T-helper 9 cell (primary cell): ENCODE measurements around the gene USP32.
"Not testable (repeated sequence)": the region's sequence is repeated elsewhere in the genome, so short reads cannot be mapped to it uniquely, and the experiment has no call there.

ENCODE experiments used
- DNase-seq: peaks from one replicate; pipeline ENCODE4 v3.0.0-alpha.2; 2020

Gene USP32

DNA sequence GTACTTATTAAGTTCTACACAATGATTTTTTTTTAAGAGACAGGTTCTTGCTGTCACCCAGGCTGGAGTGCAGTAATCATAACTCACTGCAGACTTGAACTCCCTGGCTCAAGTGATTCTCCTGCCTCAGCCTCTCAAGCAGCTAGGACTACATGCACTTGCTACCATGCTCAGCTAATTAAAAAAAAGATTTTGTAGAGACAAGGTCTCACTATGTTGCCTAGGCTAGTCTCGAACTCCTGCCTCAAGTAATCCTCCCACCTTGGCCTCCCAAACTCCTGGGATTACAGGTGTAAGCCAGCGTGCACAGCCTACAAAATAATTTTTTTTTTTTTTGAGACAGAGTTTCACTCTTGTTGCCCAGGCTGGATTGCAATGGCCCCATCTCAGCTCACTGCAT, 22.2 kb downstream of the USP32 start:
- no peak for DNase-seq

DNA sequence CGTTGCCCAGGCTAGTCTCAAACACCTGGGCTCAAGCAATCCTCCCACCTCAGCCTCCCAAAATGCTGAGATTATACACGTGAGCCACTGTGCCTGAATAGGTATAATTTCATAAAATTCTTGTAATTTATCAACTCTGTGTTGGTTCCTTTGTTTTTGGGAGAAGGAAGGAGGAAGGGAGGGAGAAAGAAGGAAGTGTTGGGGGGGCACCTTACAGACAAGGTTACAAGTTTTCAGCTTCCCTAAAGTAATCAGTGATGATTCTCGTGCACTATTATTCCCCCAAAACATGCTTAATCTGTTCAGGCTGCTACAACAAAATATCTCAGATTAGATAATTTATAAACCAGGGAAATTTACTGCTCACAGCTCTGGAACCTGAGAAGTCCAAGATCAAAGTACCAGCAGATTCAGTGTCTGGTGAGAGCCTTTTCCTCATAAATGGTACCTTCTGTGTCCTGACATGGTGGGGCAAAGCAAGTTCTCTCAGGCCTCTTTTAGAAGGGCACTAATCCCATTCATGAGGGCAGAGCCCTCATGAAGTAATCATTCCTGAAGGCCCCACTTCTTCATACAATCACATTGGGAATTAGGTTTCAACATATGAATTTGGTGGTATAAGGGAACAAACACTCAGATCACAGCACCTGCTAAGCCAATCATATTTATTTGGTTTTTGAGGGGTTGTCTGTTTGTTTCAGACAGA, 28.1 kb downstream of the USP32 start:
- DNase-seq = no peak

DNA sequence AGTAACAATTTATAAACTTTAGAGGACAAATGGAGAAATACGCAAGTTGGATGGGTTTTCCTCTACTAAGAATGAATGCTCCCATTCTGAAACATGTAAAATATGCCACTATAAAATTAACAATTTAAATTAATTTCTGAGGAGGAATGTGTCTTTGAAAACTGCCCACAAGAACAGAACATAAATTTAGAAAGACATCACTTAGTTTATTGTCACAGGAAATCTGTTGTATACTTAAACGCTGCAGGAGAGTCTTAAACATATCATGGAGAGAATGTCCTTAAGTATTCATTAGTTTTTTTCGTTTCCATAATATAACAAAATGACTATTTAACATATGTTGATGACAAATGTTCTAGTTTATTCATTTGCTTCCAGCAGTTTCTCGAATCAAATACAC, 29.6 kb downstream of the USP32 start:
- DNase-seq = no peak

DNA sequence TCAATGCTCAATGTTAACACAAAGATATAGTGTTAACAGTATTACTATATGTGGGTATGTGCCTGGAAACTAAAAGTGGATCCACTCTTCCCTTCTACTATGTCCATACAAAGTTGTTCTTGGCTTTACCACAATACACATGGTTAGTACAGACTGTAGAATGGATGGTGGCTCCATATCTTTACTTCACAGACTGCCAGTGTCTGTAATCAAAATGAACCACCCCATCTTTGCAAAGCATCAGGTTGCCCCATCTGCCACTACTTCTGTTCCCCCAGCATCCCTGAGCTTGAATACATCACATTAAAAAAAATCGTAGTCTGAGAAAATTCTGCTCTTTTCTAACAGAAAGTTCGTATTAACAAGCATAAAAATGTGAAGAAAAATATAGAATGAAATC, 30.0 kb downstream of the USP32 start:
- DNase-seq = no peak

DNA sequence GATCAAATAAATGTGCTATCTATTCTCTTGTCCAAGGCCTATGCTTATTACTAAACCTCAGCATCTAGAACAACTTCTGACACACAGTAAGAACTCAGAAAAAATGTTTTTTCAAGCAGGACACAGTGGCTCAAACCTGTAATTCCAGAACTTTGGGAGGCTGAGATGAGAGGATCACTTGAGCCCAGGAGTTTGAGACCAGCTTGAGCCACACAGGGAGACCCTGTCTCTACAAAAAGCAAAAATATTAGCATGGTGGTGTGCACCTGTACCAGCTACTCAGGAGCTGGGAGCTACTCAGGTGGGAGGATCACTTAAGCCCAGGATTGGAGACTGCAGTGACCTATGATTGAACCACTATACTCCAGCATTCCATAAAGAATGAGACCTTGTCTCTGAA, 32.5 kb downstream of the USP32 start:
- DNase-seq = no peak

DNA sequence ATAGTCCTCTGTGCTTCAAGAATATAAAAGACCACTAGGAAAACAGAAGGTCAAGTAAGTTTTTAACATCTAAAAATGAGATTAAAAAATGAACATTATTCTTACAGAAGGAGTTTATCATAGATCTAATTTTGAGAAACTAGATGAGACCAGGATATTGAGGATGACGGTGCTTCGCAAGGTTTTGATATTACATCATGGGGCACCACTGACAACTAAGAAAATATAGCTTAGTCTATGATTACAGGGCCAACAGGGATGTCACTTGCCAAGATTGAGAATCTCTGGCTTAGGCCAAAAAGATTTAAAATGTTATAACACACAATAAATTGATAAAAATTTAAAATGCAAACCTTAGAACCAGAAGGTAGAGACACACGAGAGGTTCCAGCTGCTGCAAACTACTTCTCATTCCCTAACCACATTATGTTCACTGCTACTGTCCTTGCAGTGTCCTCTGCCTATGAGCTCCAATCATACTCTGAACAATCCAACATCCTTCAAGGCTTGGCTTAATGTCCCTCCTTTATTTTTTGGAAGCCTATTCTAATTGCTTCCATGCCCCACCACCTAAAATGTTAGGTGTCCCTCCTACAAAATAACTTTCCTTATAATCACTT, 33.2 kb downstream of the USP32 start:
- no peak for DNase-seq

DNA sequence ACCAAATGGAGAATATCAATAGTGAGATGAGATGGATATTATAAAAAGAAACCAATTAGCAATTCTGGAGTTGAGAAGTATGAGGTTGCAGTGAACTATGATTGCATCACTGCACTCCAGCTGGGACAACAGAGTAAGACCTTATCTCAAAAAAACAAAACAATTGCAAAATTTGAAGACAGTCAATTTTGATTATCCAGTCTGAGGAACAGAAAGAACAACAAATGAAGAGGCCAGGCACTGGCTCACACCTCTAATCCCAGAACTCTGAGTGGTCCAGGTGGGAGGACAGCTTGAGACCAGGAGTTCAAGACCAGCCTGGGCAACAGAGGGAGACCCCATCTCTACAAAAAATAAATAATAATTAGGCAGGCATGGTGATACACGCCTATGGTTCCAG, 35.0 kb downstream of the USP32 start:
- DNase-seq = no peak

DNA sequence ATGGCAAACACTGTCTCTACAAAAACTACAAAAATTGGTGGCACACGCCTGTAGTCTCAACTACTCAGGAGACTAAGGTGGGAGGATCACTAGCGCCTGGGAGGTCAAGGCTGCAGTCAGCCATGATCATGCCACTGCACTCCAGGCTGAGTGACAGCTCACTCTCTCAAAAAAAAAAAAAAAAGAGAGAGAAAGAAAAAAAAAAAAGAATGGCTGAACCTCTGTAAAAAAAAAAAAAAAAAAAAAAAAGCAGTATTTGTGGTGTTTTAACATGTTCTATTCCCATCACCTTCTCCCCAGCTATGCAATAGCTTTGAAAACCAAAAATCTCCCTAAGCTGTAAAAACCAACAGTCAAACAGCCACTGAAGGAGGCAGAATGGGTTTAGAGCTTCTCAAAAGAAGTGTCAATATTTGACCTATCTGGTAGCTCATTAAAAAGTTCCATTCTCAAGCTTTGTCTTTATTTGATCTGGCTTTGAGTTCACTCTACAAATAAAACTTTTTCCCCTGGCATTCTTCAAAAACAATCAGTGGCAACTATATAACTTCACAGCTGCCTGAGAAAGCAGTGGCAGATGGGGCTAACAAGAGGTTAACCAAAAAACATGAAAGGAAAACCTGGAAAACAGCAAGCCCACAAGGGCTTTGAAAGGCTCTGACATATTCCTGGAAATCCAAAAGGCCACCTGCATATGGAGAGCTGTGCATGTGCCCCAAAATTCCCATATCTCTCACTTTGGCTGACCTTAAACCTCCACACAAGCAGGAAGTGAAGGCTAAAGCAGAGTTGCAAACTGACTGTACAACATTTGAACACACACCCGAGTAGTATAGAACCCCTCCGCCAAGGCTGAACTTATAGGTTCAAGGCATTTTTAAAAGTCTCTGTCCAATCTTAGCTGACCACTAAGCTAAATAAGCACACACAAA, 36.0 kb downstream of the USP32 start:
- no peak for DNase-seq

DNA sequence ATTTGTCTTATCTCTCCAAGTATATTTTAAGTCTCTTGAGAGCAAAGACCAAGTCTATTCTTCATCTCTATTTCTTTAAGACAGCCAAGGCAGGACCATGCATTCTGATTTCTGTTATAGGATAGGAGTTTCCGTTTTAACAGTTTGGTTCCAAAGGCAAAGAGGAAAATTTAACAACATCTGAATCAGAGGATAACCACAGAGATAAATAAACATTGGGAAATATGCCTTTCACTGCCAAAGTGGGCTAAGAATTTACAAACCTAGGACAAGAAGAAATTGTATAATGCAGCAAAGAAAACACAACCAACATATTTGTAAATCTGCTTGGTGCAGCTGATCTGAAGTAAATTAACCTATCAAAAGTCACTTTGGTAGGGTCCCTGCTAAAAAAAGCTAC, 37.7 kb downstream of the USP32 start:
- DNase-seq = no peak

DNA sequence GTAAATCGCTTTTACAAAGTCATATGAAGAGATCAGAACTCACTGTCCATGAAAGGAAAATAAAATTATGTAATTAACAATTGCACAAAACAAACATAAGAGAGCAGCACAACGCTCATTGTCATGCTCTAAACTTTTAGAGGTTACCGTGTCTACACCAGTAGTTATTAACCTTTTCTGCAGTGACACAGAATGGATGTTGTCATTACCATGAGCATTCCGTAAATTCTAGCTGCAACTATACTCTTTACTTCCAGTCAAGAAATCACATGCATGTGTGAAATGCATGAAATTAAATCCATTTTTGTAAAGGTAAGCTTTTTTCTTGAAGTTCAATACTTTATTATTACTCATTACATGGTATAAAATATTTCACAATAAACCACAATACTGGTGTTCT, 38.2 kb downstream of the USP32 start:
- DNase-seq = no peak

DNA sequence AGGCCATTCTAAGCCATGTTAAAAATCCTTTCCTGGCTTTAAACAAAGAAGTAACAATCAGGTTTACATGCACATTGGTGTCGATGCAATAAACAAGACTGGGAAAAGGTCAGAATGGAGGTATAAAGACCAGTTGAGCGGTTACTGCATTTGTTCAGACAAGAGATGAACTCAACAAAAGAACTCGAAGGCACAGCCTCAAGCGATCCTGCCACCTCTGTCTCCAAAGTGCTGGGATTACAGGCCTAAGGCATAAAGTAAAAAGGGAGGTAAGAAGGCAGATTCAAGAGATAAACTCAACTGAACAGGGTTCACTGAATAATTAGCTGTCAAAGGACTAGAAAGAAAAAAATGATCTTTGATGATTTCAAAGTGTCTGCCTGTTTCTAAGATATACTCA, 39.4 kb downstream of the USP32 start:
- DNase-seq = no peak

DNA sequence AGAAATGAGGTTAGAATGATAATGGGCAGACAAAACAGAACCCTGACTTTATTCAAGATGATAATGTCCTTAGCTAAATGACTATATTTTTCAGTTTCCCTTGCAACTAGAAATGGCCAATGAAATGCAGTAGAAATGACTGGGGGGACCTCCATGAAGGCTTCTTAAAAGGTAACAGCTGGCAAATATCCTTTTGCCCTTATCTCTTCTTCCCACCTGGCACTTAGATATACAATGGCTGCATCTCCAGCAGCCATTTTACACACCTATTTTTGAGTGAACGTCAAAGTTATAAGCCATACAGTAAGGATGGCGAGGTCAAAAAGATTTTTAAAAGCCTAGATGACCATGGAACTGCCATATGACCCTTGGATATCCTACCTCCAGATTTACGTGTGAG, 39.9 kb downstream of the USP32 start:
- no peak for DNase-seq

DNA sequence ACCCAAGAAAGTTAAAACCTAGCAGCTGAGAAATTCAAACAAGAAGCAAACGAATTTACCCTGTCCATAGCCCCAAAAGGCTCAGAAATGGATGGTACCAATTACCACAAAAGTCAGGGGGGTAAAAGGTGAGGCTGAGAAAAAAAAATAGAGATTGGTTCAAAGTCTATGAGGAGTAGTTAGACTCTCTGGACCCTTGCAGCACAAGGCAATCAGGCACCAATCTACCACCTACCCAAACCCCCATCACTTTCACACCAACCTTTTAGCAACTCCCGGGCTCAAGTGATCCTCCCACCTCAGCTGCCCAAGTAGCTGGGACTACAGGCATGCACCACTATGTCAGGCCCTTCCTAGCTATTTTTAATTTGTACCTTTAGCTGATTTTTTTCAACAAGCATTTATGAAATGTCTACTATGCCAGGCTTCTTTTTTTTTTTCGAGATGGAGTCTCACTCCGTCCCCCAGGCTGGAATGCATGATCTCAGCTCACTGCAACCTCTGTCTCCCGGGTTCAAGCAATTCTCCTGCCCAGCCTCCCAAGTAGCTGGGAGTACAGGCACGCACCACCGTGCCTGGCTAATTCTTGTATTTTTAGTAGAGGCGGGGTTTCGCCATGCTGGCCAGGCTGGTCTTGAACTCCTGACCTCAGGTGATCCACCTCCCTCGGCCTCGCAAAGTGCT, 40.8 kb downstream of the USP32 start:
- DNase-seq = no peak

DNA sequence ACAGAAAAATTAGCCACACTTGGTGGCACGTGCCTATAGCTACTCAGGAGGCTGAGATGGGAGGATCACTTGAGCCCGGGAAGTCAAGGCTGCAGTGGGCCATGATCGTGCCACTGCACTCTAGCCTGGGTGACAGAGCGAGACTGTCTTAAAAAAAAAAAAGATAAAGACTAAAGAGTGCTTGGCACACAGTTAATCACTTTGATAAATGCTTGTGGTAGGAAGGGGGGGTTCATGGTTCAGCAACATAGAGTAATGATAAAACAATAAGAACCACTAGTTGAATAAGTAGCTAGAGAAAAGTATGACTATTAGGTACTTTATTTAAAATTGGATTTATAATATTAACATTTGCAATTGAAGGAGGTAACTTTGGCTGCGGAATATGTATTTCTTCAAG, 43.3 kb downstream of the USP32 start:
- no peak for DNase-seq

DNA sequence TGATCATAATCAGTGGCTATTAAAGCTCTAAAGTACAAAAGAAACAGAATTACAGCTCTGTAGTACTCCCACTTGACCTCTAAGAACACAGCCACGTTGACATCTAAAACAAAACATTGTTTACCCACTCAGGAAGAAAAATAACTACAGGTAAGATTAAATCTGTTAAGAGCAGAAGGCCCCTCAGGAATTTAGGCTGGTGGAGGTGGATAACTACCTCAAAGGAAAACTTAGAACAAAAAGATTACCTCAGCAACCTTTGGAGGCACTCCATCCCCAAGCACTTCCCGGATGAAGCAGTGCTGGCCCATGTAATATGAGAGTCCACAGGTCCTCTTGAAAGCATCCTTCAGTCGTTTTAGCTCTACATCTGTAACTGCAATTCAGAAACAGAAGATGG, 46.7 kb downstream of the USP32 start:
- DNase-seq = no peak

DNA sequence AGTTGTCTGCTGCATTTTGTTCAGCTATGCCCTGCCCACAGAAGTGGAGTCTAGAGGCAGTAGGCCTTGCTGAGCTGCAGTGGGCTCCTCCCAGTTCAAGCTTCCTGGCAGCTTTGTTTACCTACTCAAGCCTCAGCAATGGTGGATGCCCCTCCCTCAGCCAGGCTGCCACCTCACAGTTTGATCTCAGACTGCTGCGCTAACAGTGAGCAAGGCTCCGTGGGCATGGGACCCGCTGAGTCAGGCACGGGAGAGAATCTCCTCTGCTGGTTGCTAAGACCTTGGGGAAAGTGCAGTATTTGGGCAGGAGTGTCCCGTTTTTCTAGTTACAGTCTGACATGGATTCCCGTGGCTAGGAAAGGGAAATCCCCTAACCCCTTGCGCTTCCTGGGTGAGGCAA, 49.4 kb downstream of the USP32 start:
- not testable (repeated sequence) for DNase-seq

DNA sequence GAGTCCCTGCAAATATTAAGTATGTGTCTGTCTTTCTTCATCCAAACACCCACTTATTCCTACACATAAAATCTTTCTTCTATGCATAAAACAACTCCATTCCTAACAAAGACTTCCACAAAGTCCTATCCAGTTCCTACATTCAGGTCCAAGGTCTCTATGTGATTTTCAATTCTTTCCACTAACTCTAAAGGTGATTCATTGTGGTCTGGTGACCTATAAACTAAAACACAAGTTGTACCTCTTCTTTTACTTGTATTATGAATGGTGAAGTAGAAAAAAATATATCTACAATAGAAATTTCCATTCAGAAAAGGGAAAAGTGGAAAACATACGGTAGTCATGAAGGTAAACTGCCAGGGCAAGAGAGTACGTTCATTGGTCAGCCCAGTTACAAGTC, 56.6 kb downstream of the USP32 start:
- no peak for DNase-seq

DNA sequence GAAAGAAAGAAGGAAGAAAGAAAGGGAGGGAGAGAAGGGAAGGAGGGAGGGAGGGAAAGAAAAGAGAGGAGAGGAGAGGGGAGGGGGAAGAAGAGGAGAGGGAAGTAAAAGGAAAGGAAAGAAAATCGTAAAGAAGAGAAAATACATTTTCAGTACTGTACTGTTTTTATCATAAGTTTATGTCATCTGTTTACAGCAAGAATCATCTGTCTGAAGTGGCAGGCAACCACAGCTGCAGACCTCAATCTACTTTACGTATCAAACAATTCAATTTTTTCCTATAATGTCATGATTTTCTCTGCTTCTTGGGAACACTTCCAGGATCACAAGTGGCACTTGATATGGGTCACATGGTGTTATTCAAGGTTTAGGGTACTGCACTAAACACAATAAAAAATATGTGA, 58.3 kb downstream of the USP32 start:
- DNase-seq = no peak

DNA sequence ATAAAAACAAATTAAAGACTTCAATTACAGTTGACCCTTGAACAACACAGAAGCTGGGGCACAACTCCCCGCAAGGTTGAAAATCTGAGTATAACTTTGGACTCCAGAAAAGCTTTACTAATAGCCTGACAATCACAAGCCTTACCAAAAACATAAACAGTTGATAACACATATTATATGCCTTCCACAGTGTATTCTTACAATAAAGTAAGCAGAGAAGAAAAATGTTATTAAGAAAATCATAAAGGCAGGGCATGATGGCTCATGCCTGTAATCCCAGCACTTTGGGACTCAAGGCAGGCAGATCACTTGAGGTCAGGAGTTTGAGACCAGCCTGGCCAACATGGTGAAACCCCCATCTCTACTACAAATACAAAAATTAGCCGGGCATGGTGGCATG, 58.9 kb downstream of the USP32 start:
- not testable (repeated sequence) for DNase-seq

DNA sequence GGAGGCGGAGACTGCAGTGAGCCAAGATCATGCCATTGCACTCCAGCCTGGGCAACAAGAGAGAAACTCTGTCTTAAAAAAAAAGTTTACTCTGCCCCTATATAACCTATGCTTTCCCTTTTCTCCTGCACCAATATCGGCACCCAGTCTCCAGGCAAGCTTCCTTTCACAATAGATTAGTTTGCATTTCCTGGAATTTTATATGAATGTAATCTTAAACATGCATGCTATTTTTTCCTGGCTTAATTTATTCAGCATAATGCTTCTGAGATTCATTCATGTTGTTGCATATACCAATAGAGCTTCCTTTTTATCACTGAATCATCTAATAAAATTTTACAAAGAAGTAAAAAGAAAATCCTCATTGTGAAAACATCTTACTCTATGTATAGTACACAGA, 59.4 kb downstream of the USP32 start:
- no peak for DNase-seq

DNA sequence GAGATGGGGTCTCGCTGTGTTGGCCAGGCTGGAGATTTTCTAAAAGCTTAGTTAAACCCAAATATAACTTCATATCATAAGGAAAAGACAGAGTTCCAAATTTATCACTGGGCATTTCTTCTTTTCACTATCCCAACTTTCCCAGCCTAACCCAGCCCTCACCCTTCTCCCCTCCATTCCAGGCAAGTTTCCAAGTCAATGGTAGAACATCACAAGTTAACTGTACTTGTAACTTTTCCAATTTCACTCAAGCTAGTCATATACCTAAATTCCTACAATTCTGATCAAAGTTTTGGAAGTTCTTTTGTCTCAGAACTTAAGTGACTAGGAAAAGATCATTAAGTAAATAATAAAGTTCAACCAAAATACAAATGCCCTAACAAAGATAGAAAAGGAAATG, 61.2 kb downstream of the USP32 start:
- DNase-seq = no peak

DNA sequence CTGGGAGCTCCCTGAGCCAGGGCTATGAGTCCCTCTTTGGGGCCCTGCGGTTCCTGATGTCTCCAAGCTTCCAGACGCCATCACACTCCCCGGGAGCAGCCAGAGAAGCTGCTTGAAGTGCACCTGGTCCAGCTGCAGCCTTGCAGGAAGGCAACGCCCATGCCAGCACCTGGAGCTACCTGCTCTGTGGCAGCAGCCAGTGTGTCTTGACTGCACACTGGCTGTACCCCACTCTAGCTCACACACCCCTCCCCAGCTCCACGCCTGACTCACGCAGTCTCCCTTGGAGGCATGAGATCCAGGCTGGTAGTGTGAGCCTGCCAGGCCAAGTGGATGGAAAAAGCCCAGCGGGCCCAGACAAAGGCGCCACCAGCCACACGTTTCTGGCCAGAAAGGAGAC, 63.3 kb downstream of the USP32 start:
- DNase-seq = no peak

DNA sequence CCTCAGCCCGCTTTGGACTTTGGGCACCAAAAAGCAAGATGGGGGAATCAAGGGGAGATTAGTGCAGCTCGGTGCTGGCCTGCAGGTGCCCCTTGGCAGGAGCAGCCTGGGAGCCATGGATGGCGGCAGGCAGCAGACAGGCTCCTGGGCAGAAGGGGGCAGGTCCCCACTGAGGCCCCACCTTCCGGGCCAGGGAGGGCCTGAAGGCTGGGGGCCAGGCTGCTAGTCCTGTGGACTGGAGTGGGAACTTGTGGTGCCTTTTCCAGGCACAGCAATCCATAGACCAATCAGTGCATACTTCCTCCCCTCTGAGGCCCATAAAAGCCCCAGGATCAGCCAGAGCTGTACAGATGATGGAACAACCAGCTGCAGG, 64.0 kb downstream of the USP32 start:
- no peak for DNase-seq
